GM12891 (cell line): ENCODE measurements around the gene SH2D1A.

ENCODE experiments used
- POLR2A ChIP-seq: IDR thresholded peaks from 2 replicates; pipeline ENCODE4 v1.6.1; 2011; ENCODE audit warnings: low read depth, low read length, control low read depth
- POLR2AphosphoS5 ChIP-seq: IDR thresholded peaks from 2 replicates; pipeline ENCODE4 v1.6.1; 2011; ENCODE audit warnings: low read depth, low read length, control low read depth
- TAF1 ChIP-seq: IDR thresholded peaks from 2 replicates; pipeline ENCODE4 v1.6.1; 2011; ENCODE audit warnings: low read depth, low read length, control low read depth

DNA sequence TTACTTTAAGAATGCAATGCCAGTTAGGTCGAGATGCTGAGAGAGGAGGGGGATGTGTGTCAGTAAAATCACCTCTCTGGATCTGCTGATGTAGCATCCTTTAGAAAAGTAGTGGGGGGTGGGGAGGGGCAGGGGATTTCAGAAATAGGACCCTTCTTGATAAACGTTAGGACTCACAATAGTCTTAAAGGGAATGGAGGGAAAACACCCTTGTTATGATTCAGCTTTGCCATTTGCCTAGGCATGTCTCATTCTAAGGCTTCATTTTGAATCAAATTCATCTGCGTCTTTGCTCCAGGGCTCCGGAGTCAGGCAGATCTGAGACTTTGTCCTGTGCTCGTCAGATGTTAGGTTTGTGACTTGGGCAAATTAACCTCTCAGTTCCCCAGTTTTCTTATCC lies 879 bp downstream of the SH2D1A start:
- TF ChIP-seq POLR2A (no peak), TAF1 (no peak), POLR2AphosphoS5 (no peak)
